ENCODE measurements around the gene TGFBI.

The TGFBI gene

GRCh38 chr5:136051486-136052220 lies 22.9 kb downstream of the TGFBI start:
- FAIRE-seq, result no peak

- no peak for FAIRE-seq
Observed at GRCh38 chr5:136052692-136053335, 24.0 kb downstream of the TGFBI start.

GRCh38 chr5:136053336-136054141 lies 24.8 kb downstream of the TGFBI start:
- FAIRE-seq, result no peak

GRCh38 chr5:136054142-136055019 lies 25.6 kb downstream of the TGFBI start:
- no peak for FAIRE-seq

- FAIRE-seq, result no peak
Observed at GRCh38 chr5:136055612-136056309, 27.0 kb downstream of the TGFBI start.

GRCh38 chr5:136056336-136056735 lies 27.5 kb downstream of the TGFBI start:
- no peak for FAIRE-seq

GRCh38 chr5:136056771-136057335 lies 28.1 kb downstream of the TGFBI start:
- FAIRE-seq, result no peak

- FAIRE-seq, result no peak
Observed at GRCh38 chr5:136057401-136058038, 28.7 kb downstream of the TGFBI start.

- no peak for FAIRE-seq
Observed at GRCh38 chr5:136058039-136058971, 29.5 kb downstream of the TGFBI start.

GRCh38 chr5:136058972-136059354 lies 30.2 kb downstream of the TGFBI start:
- no peak for FAIRE-seq

GRCh38 chr5:136060963-136061362 lies 32.2 kb downstream of the TGFBI start:
- FAIRE-seq, result no peak

GRCh38 chr5:136061630-136062365 lies 33.0 kb downstream of the TGFBI start:
- no peak for FAIRE-seq

- FAIRE-seq, result no peak
Observed at GRCh38 chr5:136062366-136063274, 33.8 kb downstream of the TGFBI start.

GRCh38 chr5:136063778-136064465 lies 35.1 kb downstream of the TGFBI start:
- no peak for FAIRE-seq

- no peak for FAIRE-seq
Observed at GRCh38 chr5:136064510-136064909, 35.7 kb downstream of the TGFBI start.

GRCh38 chr5:136065588-136065987 lies 36.8 kb downstream of the TGFBI start:
- no peak for FAIRE-seq

- FAIRE-seq, result no peak
Observed at GRCh38 chr5:136066661-136067271, 38.0 kb downstream of the TGFBI start.

Data from G401.6 (cell line).